Endothelial cell of umbilical vein (primary cell): ENCODE data around the gene BCAS3. TPM values are rescaled to one million over a fixed set of nuclear protein-coding genes. Genes with fewer than 3 reads are reported as not detected.

Experiments
- BruUV-seq: library from RNA; stranded (reverse); fragments of 400-500 nt; replicated peaks from 2 replicates; lab custom pipeline; 2021; lab: Mats Ljungman, UMichigan
- CTCF ChIA-PET: fragments of 300-600, 350-600 bp; sonication (Branson Sonifier 250); formaldehyde crosslinking; loops from one replicate; lab custom pipeline; 2021; ENCODE audit warnings: antibody characterized with exemption, inconsistent platforms; lab: Charles Lee
- POLR2A ChIA-PET: fragments of 300-600, 350-600 bp; sonication (Branson Sonifier 250); formaldehyde crosslinking; loops from one replicate; lab custom pipeline; 2021; ENCODE audit warnings: antibody characterized with exemption, inconsistent platforms; lab: Charles Lee
- DNase-seq: peaks from one replicate; pipeline ENCODE4 v3.0.0-alpha.2; 2011; ENCODE audit warnings: low read depth, low spot score
- FAIRE-seq: peaks from 2 replicates; lab custom pipeline; 2011; peaks lifted over from hg19 to GRCh38; lab: Jason Lieb, UNC
- H2AFZ ChIP-seq: 2 replicates; pipeline ENCODE4 v1.6.0; 2012; ENCODE audit warnings: low read depth, low read length, control low read depth, inconsistent platforms
- H3K27ac ChIP-seq: 2 replicates; pipeline ENCODE4 v1.5.1; 2011; ENCODE audit warnings: low read depth, mild to moderate bottlenecking, control low read depth, low read length, moderate library complexity; ENCODE audit not compliant: insufficient read depth
- H3K27me3 ChIP-seq, 2 experiments: 2 replicates each; pipeline versions ENCODE4 v1.6.0 to v1.6.1; 2011; ENCODE audit warnings: low read length in 2 of 2, mixed read lengths in 1 of 2; ENCODE audit not compliant: control insufficient read depth in 2 of 2, insufficient read depth in 2 of 2
- H3K36me3 ChIP-seq, 2 experiments: 2 replicates in 1 of 2; 3 replicates in 1 of 2; pipeline ENCODE4 v1.5.1; 2011; ENCODE audit warnings: low read length in 2 of 2, mild to moderate bottlenecking in 1 of 2, moderate library complexity in 1 of 2; ENCODE audit not compliant: control insufficient read depth in 2 of 2, insufficient read depth in 2 of 2; ENCODE audit errors: extremely low read depth in 1 of 2
- H3K4me1 ChIP-seq: 3 replicates; pipeline ENCODE4 v1.5.1; 2011; ENCODE audit warnings: mild to moderate bottlenecking, low read length; ENCODE audit not compliant: control insufficient read depth, insufficient read depth; ENCODE audit errors: extremely low read depth
- H3K4me2 ChIP-seq: 2 replicates; pipeline ENCODE4 v1.6.1; 2011; ENCODE audit warnings: low read length, control low read depth, mixed read lengths; ENCODE audit not compliant: insufficient read depth
- H3K4me3 ChIP-seq, 3 experiments: fragments of 200-600 bp in 1 of 3; sonication (generic), shearing (Covaris generic) in 1 of 3; replicated peaks in 1 of 3; 2 replicates each; pipeline ENCODE4 v1.5.1; 2011 to 2016; ENCODE audit warnings: control low read depth in 3 of 3, low read length in 3 of 3, mild to moderate bottlenecking in 2 of 3, inconsistent platforms in 1 of 3, low read depth in 1 of 3, moderate library complexity in 1 of 3; ENCODE audit not compliant: insufficient read depth in 1 of 3
- H3K79me2 ChIP-seq: 2 replicates; pipeline ENCODE4 v1.6.0; 2012; ENCODE audit warnings: low read length, inconsistent platforms; ENCODE audit not compliant: control insufficient read depth, insufficient read depth
- H3K9ac ChIP-seq: replicated peaks from 2 replicates; pipeline ENCODE3; 2011; ENCODE audit warnings: low read length, control low read depth; ENCODE audit not compliant: insufficient read depth; ENCODE audit errors: extremely low read depth
- H3K9me1 ChIP-seq: replicated peaks from 3 replicates; pipeline ENCODE4 v1.6.0; 2011; ENCODE audit warnings: mild to moderate bottlenecking, low read length; ENCODE audit not compliant: control insufficient read depth, insufficient read depth; ENCODE audit errors: extremely low read depth
- H3K9me3 ChIP-seq: replicated peaks from 2 replicates; pipeline ENCODE4 v1.5.1; 2012; ENCODE audit warnings: low read length, inconsistent platforms; ENCODE audit not compliant: control insufficient read depth, insufficient read depth
- H4K20me1 ChIP-seq: replicated peaks from 2 replicates; pipeline ENCODE3; 2011; ENCODE audit warnings: mild to moderate bottlenecking, low read length; ENCODE audit not compliant: control insufficient read depth, insufficient read depth; ENCODE audit errors: extremely low read depth
- EZH2 ChIP-seq: IDR thresholded peaks from 2 replicates; pipeline ENCODE4 v1.6.1; 2012; ENCODE audit warnings: borderline replicate concordance, low read depth, mild to moderate bottlenecking, moderate library complexity, low read length, inconsistent platforms; ENCODE audit not compliant: severe bottlenecking
- FOS ChIP-seq: IDR thresholded peaks from 2 replicates; pipeline ENCODE4 v1.6.1; 2011; ENCODE audit warnings: mild to moderate bottlenecking, low read length, moderate library complexity, borderline replicate concordance; ENCODE audit not compliant: insufficient read depth
- GATA2 ChIP-seq: IDR thresholded peaks from 2 replicates; pipeline ENCODE4 v1.7.0; 2011; ENCODE audit warnings: low read depth, mild to moderate bottlenecking, moderate library complexity, mixed read lengths, low read length; ENCODE audit not compliant: insufficient read length, insufficient read depth
- JUN ChIP-seq: IDR thresholded peaks from 2 replicates; pipeline ENCODE4 v1.6.1; 2011; ENCODE audit warnings: borderline replicate concordance, low read depth; ENCODE audit not compliant: insufficient read length, insufficient read depth
- MYC ChIP-seq: IDR thresholded peaks from one replicate; pipeline ENCODE4 v1.6.1; 2011; ENCODE audit warnings: mild to moderate bottlenecking, low read depth, low read length
- POLR2A ChIP-seq: IDR thresholded peaks from 2 replicates; pipeline ENCODE4 v1.6.1; 2012; ENCODE audit warnings: low read depth, mild to moderate bottlenecking, control low read depth, low read length
- POLR2AphosphoS5 ChIP-seq: IDR thresholded peaks from 2 replicates; pipeline ENCODE4 v1.6.1; 2012; ENCODE audit warnings: low read depth, mild to moderate bottlenecking, control low read depth, low read length, moderate library complexity; ENCODE audit not compliant: insufficient read depth
- dilution Hi-C: fragments of 300-500 bp; cut with MboI; formaldehyde crosslinking; loops from one replicate; pipeline ENCODE4 v1.15.0; 2019; ENCODE audit warnings: low sequenced_read_pairs; ENCODE audit not compliant: extremely low pct_ligation_motif_present
- intact Hi-C: fragments of 100-400 bp; cut with micrococcal nuclease; formaldehyde crosslinking; loops from one replicate; pipeline ENCODE4 v1.10.0; 2022
- polyA plus RNA-seq, 4 experiments: library from polyadenylated mRNA; depleted of rRNA in 3 of 4; stranded (reverse) in 3 of 4; unstranded in 1 of 4; fragments of >200 nt; gene quantifications; 2 replicates each; pipeline versions ENCODE4 v1.2.1 to v1.2.3, GENCODE V29; 2011 to 2012; ENCODE audit warnings: missing spikeins in 1 of 4
- total RNA-seq: library from RNA; stranded (reverse); gene quantifications from 2 replicates; pipeline ENCODE4 v1.2.3, GENCODE V29; 2021
- TF ChIP-seq, protein P1 (sequence below), 2 donors: IDR thresholded peaks; 1 replicate in 1 of 2; 2 replicates in 1 of 2; pipeline ENCODE4 v1.5.1; 2011; ENCODE audit warnings: low read length in 2 of 2, mild to moderate bottlenecking in 2 of 2, moderate library complexity in 2 of 2, control low read depth in 1 of 2, inconsistent platforms in 1 of 2, low read depth in 1 of 2; ENCODE audit not compliant: insufficient read depth in 1 of 2; ENCODE audit errors: extremely low read depth in 1 of 2
- TF ChIP-seq, protein P2 (sequence below): IDR thresholded peaks from 2 replicates; pipeline ENCODE4 v1.6.1; 2011; ENCODE audit not compliant: insufficient read depth, insufficient read length

The BCAS3 gene
- total and polyA plus RNA-seq, 2 donors (not counting 3 experiments of a cell fraction or from before 2014, with no cell fraction given): 8.2 to 16.0 TPM

DNA sequence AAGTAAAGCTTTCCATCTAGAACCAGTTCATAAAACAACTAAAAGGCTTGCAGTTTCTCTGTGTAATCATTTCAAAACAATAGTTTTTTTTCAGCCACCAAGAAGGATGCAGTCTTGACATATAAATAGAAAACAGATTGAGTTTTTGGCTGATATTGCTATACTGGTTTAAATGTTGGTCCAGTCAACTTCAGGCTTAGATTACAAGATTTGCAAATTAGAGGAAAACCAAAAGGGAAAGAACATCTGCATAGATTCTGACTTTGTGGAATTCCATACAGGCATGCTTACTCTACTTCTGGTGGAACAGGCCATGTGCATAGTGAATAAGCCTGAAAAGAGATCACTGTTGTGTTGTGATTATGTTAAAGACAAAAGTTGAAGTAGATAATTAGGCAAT is 150.3 kb downstream of the BCAS3 start:
- Histone ChIP-seq H3K36me3 (no peaks in the 10 kb centered on the region), H3K4me2 (no peak overlapping the region), H3K4me1 (peaks cover 4% of the 10 kb centered on the region), H3K9ac (no peak overlapping the region), H4K20me1 (no peaks in the 10 kb centered on the region), H3K27me3 (no peaks in the 10 kb centered on the region), H3K9me1 (no peaks in the 10 kb centered on the region), H3K79me2 (no peaks in the 10 kb centered on the region), H2AFZ (no peak overlapping the region), H3K4me3 (no peak overlapping the region), H3K27ac (no peak overlapping the region), H3K9me3 (no peaks in the 10 kb centered on the region)
- dilution Hi-C loops (no loop called here), intact Hi-C loops (loop anchor here (2.0 kb wide), 1 partner anchor 21 kb away; no protein-coding TSS in a partner anchor)
- BruUV-seq: no TSS peak
- FAIRE-seq: no peak
- TF ChIP-seq POLR2AphosphoS5: no peak
- no peak for TF ChIP-seq MYC
- no peak for TF ChIP-seq GATA2
- TF ChIP-seq POLR2A: no peak
- no peak for TF ChIP-seq JUN
- no peak for TF ChIP-seq FOS
- TF ChIP-seq EZH2: no peak
- TF ChIP-seq, protein P1, sequence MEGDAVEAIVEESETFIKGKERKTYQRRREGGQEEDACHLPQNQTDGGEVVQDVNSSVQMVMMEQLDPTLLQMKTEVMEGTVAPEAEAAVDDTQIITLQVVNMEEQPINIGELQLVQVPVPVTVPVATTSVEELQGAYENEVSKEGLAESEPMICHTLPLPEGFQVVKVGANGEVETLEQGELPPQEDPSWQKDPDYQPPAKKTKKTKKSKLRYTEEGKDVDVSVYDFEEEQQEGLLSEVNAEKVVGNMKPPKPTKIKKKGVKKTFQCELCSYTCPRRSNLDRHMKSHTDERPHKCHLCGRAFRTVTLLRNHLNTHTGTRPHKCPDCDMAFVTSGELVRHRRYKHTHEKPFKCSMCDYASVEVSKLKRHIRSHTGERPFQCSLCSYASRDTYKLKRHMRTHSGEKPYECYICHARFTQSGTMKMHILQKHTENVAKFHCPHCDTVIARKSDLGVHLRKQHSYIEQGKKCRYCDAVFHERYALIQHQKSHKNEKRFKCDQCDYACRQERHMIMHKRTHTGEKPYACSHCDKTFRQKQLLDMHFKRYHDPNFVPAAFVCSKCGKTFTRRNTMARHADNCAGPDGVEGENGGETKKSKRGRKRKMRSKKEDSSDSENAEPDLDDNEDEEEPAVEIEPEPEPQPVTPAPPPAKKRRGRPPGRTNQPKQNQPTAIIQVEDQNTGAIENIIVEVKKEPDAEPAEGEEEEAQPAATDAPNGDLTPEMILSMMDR (IDR thresholded peaks at IDR 0.05; ENCODE audit: extremely low read depth in 1 of 2, insufficient read depth in 1 of 2, low read depth in 1 of 2, low read length in 2 of 2): no peak
- TF ChIP-seq, protein P2, sequence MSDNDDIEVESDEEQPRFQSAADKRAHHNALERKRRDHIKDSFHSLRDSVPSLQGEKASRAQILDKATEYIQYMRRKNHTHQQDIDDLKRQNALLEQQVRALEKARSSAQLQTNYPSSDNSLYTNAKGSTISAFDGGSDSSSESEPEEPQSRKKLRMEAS: no peak
- no peak for DNase-seq
- POLR2A ChIA-PET: no interaction called here
- CTCF ChIA-PET: interaction anchor here (1.5 kb wide), 1 partner anchor 11 kb away, joined by 5 read pairs; no protein-coding TSS in a partner anchor
